Fibroblast of lung (primary cell): Measurements from ENCODE around the gene WDR48.

Source experiments
- EZH2 ChIP-seq: IDR thresholded peaks from 2 replicates; pipeline ENCODE4 v1.5.1; 2012; ENCODE audit warnings: low read length, control low read depth, mild to moderate bottlenecking; ENCODE audit errors: missing control alignments
- TF ChIP-seq, protein P1 (sequence below), 2 donors: IDR thresholded peaks in 1 of 2; conservative IDR thresholded peaks in 1 of 2; 1 replicate in 1 of 2; 2 replicates in 1 of 2; pipeline ENCODE4 v1.5.1; 2011 to 2012; ENCODE audit warnings: low read length in 2 of 2, control low read depth in 1 of 2, inconsistent platforms in 1 of 2, low read depth in 1 of 2, mild to moderate bottlenecking in 1 of 2

DNA sequence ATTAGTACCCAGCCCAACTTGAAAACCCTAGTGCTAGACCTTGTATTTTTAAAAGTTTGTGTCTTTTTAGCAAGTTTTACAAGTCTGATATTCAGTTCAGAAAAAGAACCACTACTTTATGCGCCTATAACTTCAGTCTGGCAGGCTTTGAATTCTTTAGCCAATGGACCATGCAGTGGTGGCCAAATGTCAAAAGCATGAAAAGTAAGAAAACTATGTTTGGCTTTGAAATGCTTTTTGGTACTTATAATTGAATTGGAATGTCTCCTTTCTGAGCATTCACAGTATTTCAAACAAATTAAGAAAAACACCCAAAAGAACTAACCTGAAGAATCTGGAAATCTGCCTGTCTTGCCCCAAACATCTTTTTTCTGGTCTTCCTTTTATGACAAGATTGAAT lies 12.8 kb downstream of the WDR48 start:
- TF ChIP-seq EZH2: no peak
- TF ChIP-seq, protein P1, sequence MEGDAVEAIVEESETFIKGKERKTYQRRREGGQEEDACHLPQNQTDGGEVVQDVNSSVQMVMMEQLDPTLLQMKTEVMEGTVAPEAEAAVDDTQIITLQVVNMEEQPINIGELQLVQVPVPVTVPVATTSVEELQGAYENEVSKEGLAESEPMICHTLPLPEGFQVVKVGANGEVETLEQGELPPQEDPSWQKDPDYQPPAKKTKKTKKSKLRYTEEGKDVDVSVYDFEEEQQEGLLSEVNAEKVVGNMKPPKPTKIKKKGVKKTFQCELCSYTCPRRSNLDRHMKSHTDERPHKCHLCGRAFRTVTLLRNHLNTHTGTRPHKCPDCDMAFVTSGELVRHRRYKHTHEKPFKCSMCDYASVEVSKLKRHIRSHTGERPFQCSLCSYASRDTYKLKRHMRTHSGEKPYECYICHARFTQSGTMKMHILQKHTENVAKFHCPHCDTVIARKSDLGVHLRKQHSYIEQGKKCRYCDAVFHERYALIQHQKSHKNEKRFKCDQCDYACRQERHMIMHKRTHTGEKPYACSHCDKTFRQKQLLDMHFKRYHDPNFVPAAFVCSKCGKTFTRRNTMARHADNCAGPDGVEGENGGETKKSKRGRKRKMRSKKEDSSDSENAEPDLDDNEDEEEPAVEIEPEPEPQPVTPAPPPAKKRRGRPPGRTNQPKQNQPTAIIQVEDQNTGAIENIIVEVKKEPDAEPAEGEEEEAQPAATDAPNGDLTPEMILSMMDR (conservative IDR thresholded peaks at IDR 0.05 in 1 of 2, IDR thresholded peaks at IDR 0.05 in 1 of 2; ENCODE audit: low read depth in 1 of 2, low read length in 2 of 2): no peak
